Tibial nerve (tissue), 4 donors: ENCODE data around the gene ARHGEF37. TPM values are rescaled to one million over a fixed set of nuclear protein-coding genes. Genes with fewer than 3 reads are reported as not detected.

Experiments used
- DNase-seq, 2 donors: peaks; one replicate each; pipeline ENCODE4 v3.0.0-alpha.2; 2019; ENCODE audit warnings: low spot score in 2 of 2
- H3K27ac ChIP-seq, 4 donors: fragments of 200-600 bp; sonication (generic) in 3 of 4; one replicate each; pipeline ENCODE4 v1.5.1; 2017 to 2019; ENCODE audit warnings: mild to moderate bottlenecking in 1 of 4
- H3K27me3 ChIP-seq, 2 donors: fragments of 200-600 bp; sonication (generic) in 1 of 2; one replicate each; pipeline versions ENCODE4 v1.5.1 to v1.6.0; 2017 to 2019
- H3K36me3 ChIP-seq, 3 donors: fragments of 200-600 bp; sonication (generic); one replicate each; pipeline ENCODE4 v1.5.1; 2018 to 2019
- H3K4me1 ChIP-seq, 4 donors: fragments of 200-600 bp; sonication (generic) in 3 of 4; one replicate each; pipeline ENCODE4 v1.5.1; 2017 to 2019
- H3K4me3 ChIP-seq, 4 donors: fragments of 200-600 bp; sonication (generic) in 3 of 4; one replicate each; pipeline ENCODE4 v1.5.1; 2017 to 2019; ENCODE audit warnings: mild to moderate bottlenecking in 1 of 4, moderate library complexity in 1 of 4
- H3K9me3 ChIP-seq, 4 donors: fragments of 200-600 bp; sonication (generic) in 3 of 4; one replicate each; pipeline ENCODE4 v1.5.1; 2017 to 2019
- EP300 ChIP-seq, 2 donors: sonication (generic); formaldehyde crosslinking; IDR thresholded peaks; one replicate each; pipeline ENCODE4 v1.6.1; 2017; ENCODE audit warnings: antibody characterized with exemption in 2 of 2, mild to moderate bottlenecking in 1 of 2
- POLR2A ChIP-seq, 2 donors: fragments of 450-650 bp; IDR thresholded peaks; one replicate each; pipeline ENCODE4 v1.6.1; 2017; ENCODE audit warnings: antibody characterized with exemption in 2 of 2, mild to moderate bottlenecking in 2 of 2, moderate library complexity in 2 of 2
- WGBS, 2 donors: methylation state at CpG; one replicate each; pipeline ENCODE4 v1.1.5; 2018; 5-methylcytosine and 5-hydroxymethylcytosine counted together
- total RNA-seq, 4 donors: library from RNA; depleted of rRNA; stranded (reverse); fragments of >200 nt; gene quantifications; one replicate each; pipeline ENCODE4 v1.1.0, GENCODE V29; 2016
- TF ChIP-seq, protein P1 (sequence below), 5 experiments: fragments of 200-600 bp in 3 of 5; fragments of 450-650 bp in 2 of 5; sonication (generic) in 3 of 5; IDR thresholded peaks; one replicate each; pipeline ENCODE4 v1.5.1; 2016 to 2019; ENCODE audit warnings: antibody characterized with exemption in 5 of 5, mild to moderate bottlenecking in 3 of 5, moderate library complexity in 2 of 5

Gene ARHGEF37
- total RNA-seq, 4 donors from 2014 or later = 28.8 to 73.7 (median 62.7) TPM

DNA sequence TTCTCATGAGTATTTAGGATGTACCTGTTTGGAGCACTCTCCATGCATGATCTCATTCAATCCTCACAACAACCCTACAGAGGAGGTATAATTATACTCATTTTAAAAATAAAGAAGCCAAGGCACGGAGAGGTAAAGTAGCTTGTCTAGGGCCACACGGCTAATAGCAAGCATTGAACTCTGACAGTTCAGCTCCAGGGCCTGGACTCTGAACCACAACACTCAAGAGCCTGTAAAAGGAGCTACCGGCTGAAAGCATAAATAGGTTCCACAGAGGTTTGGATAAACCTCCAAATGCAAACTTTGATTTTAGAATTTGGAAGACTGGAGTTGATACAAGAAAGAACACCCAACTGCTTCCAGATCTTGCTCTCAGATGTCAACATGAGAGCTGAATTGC, 41.2 kb downstream of the ARHGEF37 start:
- Histone ChIP-seq H3K4me1 (peaks cover 0 to 13% (median 3%) of the 10 kb centered on the region in 4 donors), H3K36me3 (peaks cover 5 to 99% (median 14%) of the 10 kb centered on the region in 3 donors), H3K9me3 (no peaks in the 10 kb centered on the region), H3K27me3 (no peaks in the 10 kb centered on the region), H3K27ac (no peak overlapping the region), H3K4me3 (no peak overlapping the region)
- 81 to 85% methylated on average over 3 of the region's 3 CpGs for WGBS, 2 donors
- DNase-seq = no peak
- TF ChIP-seq, protein P1, sequence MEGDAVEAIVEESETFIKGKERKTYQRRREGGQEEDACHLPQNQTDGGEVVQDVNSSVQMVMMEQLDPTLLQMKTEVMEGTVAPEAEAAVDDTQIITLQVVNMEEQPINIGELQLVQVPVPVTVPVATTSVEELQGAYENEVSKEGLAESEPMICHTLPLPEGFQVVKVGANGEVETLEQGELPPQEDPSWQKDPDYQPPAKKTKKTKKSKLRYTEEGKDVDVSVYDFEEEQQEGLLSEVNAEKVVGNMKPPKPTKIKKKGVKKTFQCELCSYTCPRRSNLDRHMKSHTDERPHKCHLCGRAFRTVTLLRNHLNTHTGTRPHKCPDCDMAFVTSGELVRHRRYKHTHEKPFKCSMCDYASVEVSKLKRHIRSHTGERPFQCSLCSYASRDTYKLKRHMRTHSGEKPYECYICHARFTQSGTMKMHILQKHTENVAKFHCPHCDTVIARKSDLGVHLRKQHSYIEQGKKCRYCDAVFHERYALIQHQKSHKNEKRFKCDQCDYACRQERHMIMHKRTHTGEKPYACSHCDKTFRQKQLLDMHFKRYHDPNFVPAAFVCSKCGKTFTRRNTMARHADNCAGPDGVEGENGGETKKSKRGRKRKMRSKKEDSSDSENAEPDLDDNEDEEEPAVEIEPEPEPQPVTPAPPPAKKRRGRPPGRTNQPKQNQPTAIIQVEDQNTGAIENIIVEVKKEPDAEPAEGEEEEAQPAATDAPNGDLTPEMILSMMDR (IDR thresholded peaks at IDR 0.05) = no peak
- TF ChIP-seq POLR2A (IDR thresholded peaks at IDR 0.05) (no peak), EP300 (IDR thresholded peaks at IDR 0.05) (no peak)

- Histone ChIP-seq H3K4me1 (peaks cover 0 to 4% (median under 1%) of the 10 kb centered on the region in 4 donors), H3K36me3 (peaks cover 2 to 99% (median 14%) of the 10 kb centered on the region in 3 donors), H3K9me3 (no peaks in the 10 kb centered on the region), H3K27ac (no peak overlapping the region), H3K27me3 (no peaks in the 10 kb centered on the region), H3K4me3 (no peak overlapping the region)
- TF ChIP-seq, protein P1 (IDR thresholded peaks at IDR 0.05) = no peak
- TF ChIP-seq EP300 (IDR thresholded peaks at IDR 0.05) = no peak
- TF ChIP-seq POLR2A (IDR thresholded peaks at IDR 0.05) = no peak
- 76 to 84% methylated on average over 3 of the region's 3 CpGs for WGBS, 2 donors
- no peak for DNase-seq
Measured at GRCh38 chr5:149623473-149623872, 42.2 kb downstream of the ARHGEF37 start.

DNA sequence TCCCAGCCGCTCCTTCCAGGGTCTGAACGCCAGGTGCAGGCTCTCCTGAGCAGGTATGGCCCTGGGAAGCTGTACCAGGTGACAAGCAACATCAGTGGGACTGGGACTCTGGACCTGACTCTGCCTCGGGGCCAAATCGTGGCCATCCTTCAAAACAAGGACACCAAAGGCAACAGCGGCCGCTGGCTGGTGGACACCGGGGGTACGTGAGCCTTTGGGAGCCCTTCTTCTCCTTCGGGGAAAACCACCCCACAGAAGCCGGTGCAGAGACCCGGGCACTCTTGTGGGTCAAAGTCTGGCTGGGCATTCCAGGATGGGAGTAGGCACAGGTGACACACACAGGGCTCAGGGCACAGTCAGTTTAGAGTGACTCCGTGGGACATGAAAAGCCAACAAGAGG, 45.8 kb downstream of the ARHGEF37 start:
- H3K27ac ChIP-seq = no peak overlapping the region
- H3K4me3 ChIP-seq = no peak overlapping the region
- no peaks in the 10 kb centered on the region for H3K9me3 ChIP-seq
- H3K27me3 ChIP-seq = no peaks in the 10 kb centered on the region
- no peak for TF ChIP-seq POLR2A (IDR thresholded peaks at IDR 0.05)
- no peak for TF ChIP-seq EP300 (IDR thresholded peaks at IDR 0.05)
- TF ChIP-seq, protein P1 (IDR thresholded peaks at IDR 0.05) = no peak
- H3K4me1 ChIP-seq = peaks cover 0 to 6% (median 0%) of the 10 kb centered on the region in 4 donors
- no peak for DNase-seq
- H3K36me3 ChIP-seq = peaks cover 0 to 98% (median 10%) of the 10 kb centered on the region in 3 donors
- 91 to 92% methylated on average over 10 to 12 of the region's 12 CpGs for WGBS, 2 donors

- peaks cover 0 to 12% (median 4%) of the 10 kb centered on the region in 4 donors for H3K4me1 ChIP-seq
- H3K4me3 ChIP-seq = no peak overlapping the region
- DNase-seq = no peak
- H3K27me3 ChIP-seq = no peaks in the 10 kb centered on the region
- H3K9me3 ChIP-seq = no peaks in the 10 kb centered on the region
- peaks cover 0 to 97% (median 5%) of the 10 kb centered on the region in 3 donors for H3K36me3 ChIP-seq
- H3K27ac ChIP-seq = no peak overlapping the region
- TF ChIP-seq, protein P1 (IDR thresholded peaks at IDR 0.05) = no peak
- no peak for TF ChIP-seq EP300 (IDR thresholded peaks at IDR 0.05)
- TF ChIP-seq POLR2A (IDR thresholded peaks at IDR 0.05) = no peak
- WGBS, 2 donors = 71% methylated on average over 6 of the region's 6 CpGs
Measured at GRCh38 chr5:149628221-149628620, 46.9 kb downstream of the ARHGEF37 start.

DNA sequence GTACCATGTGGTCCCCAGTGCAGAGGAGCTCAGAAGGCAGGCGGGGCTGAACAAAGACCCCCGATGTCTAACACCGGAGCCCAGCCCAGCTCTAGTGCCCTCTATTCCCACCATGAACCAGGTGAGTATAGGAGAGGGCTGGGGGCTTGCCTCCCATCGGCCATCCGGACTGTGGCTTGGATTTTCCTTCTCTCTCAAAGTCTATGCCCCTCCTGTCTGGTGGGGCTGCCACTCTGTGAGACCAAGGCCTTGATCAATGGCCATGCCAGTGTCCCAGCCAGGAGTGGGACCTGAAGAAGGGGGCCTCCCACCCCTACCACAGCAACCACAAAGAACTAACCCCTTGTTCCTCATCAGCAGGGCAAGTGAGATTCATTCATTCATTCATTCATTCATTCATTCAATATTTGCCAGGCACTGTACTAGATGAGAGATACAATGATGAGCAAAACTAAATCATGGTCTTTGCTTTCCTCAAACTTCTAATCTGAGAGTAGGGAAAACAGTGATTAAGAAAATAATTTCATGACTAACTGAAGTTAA, 47.6 kb downstream of the ARHGEF37 start:
- Histone ChIP-seq H3K4me1 (peaks cover 0 to 12% (median 4%) of the 10 kb centered on the region in 4 donors), H3K27me3 (no peaks in the 10 kb centered on the region), H3K36me3 (peaks cover 0 to 90% (median 5%) of the 10 kb centered on the region in 3 donors), H3K27ac (no peak overlapping the region), H3K9me3 (no peaks in the 10 kb centered on the region), H3K4me3 (no peak overlapping the region)
- no peak for DNase-seq
- 70 to 90% methylated on average over 4 to 5 of the region's 5 CpGs for WGBS, 2 donors
- TF ChIP-seq, protein P1 (IDR thresholded peaks at IDR 0.05) = no peak
- no peak for TF ChIP-seq POLR2A (IDR thresholded peaks at IDR 0.05)
- TF ChIP-seq EP300 (IDR thresholded peaks at IDR 0.05) = no peak
